Posterior vena cava (tissue), 2 donors: Measurements from ENCODE around the gene STH. TPM values are rescaled to one million over a fixed set of nuclear protein-coding genes. Genes with fewer than 3 reads are reported as not detected.

Experiments
- DNase-seq: peaks from one replicate; pipeline ENCODE4 v3.0.0-alpha.2; 2020; ENCODE audit warnings: low spot score
- intact Hi-C, 2 donors: fragments of 100-400 bp; cut with DNase I; formaldehyde crosslinking; loops; one replicate each; pipeline versions ENCODE4 v1.14.1 to v1.14.2; 2022 to 2023
- total RNA-seq, 2 donors: library from RNA; stranded (reverse); fragmentation: NEBNext Ultra II Directional; extraction: Animal tissue kit (Norgen Biotek cat#: 25700); gene quantifications; one replicate each; pipeline ENCODE4 v1.2.1, GENCODE V29; 2021
- donor health status: DM: yes; HTN: yes; CAD: no.
- donor health status: DM: yes; HTN: yes; CAD: no.

Gene STH
- total RNA-seq, 2 donors from 2014 or later: not detected

- intact Hi-C loops: no loop called here
- DNase-seq: peak; percentile 37
Measured at GRCh38 chr17:45965812-45966211, 33.2 kb upstream of the STH start.

GRCh38 chr17:45966606-45967280 is 32.3 kb upstream of the STH start:
- intact Hi-C loops: no loop called here
- DNase-seq: no peak

- intact Hi-C loops: no loop called here
- no peak for DNase-seq
Measured at GRCh38 chr17:45967378-45967777, 31.7 kb upstream of the STH start.

DNA sequence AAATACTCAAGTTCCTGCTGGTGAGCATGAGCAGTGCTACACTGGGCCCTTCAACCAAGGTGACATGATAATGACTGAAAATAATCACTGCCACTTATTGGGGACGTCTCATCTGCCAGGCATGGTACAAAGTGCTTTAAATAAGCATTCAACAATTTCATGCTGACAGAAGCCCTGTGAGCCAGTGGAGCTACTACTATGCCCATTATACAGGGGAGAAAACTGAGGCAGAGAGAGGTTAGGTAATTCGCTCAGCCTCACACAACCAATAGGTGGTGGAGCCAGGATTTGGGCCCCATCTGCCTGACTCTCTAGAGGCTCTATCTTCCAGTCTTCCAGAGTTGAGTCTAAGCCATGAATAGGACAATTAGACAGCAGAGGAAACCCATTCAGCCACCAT is 30.3 kb upstream of the STH start:
- intact Hi-C loops: no loop called here

DNA sequence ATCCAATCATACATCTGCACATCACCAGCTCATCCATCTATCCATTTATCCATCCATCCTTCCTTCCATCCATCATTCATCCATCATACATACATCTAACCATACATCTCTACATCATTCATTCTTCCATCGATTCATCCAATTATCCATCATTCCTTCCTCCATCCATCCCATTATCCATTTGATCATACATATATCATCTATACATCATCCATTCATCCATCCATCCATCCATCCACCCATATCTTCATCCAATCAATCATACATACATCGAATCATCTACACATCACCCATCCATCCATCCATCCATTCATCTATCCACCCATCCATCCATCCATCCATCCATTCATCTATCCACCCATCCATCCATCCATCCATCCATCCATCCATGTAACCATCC is 29.3 kb upstream of the STH start:
- no peak for DNase-seq

More for the DNA sequence above, 30.3 kb upstream of the STH start:
- DNase-seq: no peak

DNA sequence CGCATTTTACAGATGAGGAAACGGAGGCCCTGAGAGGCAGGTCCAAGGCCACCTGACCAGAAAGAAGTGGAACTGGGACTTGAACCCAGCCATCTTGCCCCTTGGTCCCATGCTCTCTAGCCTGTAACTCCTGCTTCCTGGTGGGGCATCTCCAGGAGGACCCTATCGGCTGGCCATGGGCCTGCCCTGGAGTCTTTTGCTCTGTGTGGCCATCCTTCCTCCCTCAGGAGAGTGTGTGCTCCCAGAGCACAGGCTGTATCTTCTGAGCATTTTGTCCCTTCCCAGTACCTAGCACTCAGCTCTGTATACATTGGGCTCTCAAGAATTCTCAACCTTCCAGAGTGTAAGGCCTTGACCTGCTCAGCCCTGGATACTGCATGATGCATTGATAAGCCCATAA is 28.4 kb upstream of the STH start:
- intact Hi-C loops: loop anchor here in 1 of 2 donors (10.0 kb wide), 1 partner anchor 1666 kb away; the partner anchor contains the start of gene RUNDC3A
- DNase-seq: peak; percentile 25

More for the DNA sequence above, 29.3 kb upstream of the STH start:
- intact Hi-C loops: loop anchor here in 1 of 2 donors (10.0 kb wide), 1 partner anchor 1665 kb away; the partner anchor contains the start of gene RUNDC3A

GRCh38 chr17:45971698-45972141 is 27.3 kb upstream of the STH start:
- intact Hi-C loops: loop anchor here in 1 of 2 donors (10.0 kb wide), 1 partner anchor 1667 kb away; the partner anchor contains the start of gene RUNDC3A
- DNase-seq: peak; percentile 46

GRCh38 chr17:45972531-45972930 is 26.5 kb upstream of the STH start:
- intact Hi-C loops: loop anchor here in 1 of 2 donors (10.0 kb wide), 1 partner anchor 1668 kb away; the partner anchor contains the start of gene RUNDC3A

DNA sequence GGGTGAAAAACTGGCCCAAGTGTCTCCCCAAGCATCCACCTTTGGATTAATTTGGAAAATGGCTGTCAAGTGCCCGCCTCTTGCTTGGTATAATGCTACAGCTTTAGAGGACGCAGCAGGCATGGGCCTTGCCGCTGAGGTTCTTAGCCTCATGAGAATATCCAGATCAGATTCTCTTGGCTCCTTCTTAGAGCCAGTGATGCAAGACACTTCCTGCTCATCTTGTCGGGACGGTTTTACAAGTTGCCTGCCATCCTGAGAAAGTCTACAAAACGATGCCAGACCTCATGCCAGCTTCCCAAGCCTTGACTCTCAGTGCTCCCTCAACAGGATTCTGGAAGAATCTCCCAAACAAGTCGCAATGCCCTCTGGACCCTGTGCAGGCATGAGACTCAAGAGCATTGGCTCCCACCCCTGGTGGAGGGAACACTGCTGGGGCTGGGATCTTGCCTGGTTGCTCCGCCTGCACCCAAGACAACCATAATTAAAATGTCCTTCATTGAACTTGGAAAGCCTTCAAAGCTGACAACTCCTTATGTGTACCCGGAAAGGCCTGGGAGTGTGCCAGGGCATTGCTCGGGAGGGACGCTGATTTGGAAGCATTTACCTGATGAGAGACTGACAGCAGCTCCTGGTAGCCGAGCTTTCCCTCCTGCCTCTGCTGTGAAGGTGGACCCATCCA is 25.8 kb upstream of the STH start:
- intact Hi-C loops: loop anchor here in 1 of 2 donors (10.0 kb wide), 1 partner anchor 1668 kb away; the partner anchor contains the start of gene RUNDC3A
- peak; percentile 53 for DNase-seq

More at GRCh38 chr17:45972531-45972930, 26.5 kb upstream of the STH start:
- DNase-seq: no peak

- intact Hi-C loops: loop anchor here in 1 of 2 donors (10.0 kb wide), 1 partner anchor 1669 kb away; the partner anchor contains the start of gene RUNDC3A
- peak; percentile 56 for DNase-seq
Measured at GRCh38 chr17:45973946-45974859, 24.8 kb upstream of the STH start.

- intact Hi-C loops: loop anchor here in 1 of 2 donors (10.0 kb wide), 1 partner anchor 1670 kb away; the partner anchor contains the start of gene RUNDC3A
Measured at GRCh38 chr17:45974916-45975630, 24.0 kb upstream of the STH start.

GRCh38 chr17:45975640-45976295 is 23.3 kb upstream of the STH start:
- DNase-seq: peak; percentile 54
- intact Hi-C loops: loop anchor here in 1 of 2 donors (10.0 kb wide), 1 partner anchor 1671 kb away; the partner anchor contains the start of gene RUNDC3A

More at GRCh38 chr17:45974916-45975630, 24.0 kb upstream of the STH start:
- peak; percentile 50 for DNase-seq

DNA sequence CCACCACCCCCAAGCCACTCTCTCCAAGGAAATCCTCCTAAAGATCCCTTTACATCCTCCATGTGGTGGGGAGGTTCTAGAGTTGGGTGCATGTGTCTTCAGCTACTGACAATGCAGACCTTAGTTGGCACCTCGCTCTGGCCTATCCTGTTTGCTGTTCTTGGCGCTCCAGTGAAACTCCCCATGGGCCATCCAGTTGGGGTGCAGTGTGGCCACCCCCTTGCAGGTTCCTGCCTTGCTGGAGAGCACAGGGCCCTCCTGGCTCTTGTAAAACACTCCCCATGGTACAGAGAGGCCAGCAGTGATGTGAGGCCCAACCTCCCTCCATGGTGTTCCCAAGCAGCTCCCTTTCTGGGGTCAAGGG is 22.7 kb upstream of the STH start:
- intact Hi-C loops: loop anchor here in 1 of 2 donors (10.0 kb wide), 1 partner anchor 1672 kb away; the partner anchor contains the start of gene RUNDC3A
- peak; percentile 69 for DNase-seq

GRCh38 chr17:45976755-45977505 is 22.1 kb upstream of the STH start:
- intact Hi-C loops: loop anchor here in 1 of 2 donors (10.0 kb wide), 1 partner anchor 1672 kb away; the partner anchor contains the start of gene RUNDC3A
- peak; percentile 70 for DNase-seq

- intact Hi-C loops: loop anchor here in 1 of 2 donors (10.0 kb wide), 1 partner anchor 1673 kb away; the partner anchor contains the start of gene RUNDC3A
- peak; percentile 5 for DNase-seq
Measured at GRCh38 chr17:45977506-45977824, 21.6 kb upstream of the STH start.

GRCh38 chr17:45977976-45978626 is 20.9 kb upstream of the STH start:
- intact Hi-C loops: loop anchor here in 1 of 2 donors (10.0 kb wide), 1 partner anchor 1673 kb away; the partner anchor contains the start of gene RUNDC3A
- peak; percentile 10 for DNase-seq
